K562 (cell line): ENCODE data around the gene SAPCD1. TPM values are rescaled to one million over a fixed set of nuclear protein-coding genes. Genes with fewer than 3 reads are reported as not detected.
A peak's percentile ranks its signal among the peaks of the same experiment; 100 is the strongest.

ENCODE experiments used
- CBFA2T2 ChIP-seq: fragments of 450-650 bp; conservative IDR thresholded peaks from 2 replicates; pipeline ENCODE4 v1.6.1; 2017; ENCODE audit warnings: mild to moderate bottlenecking
- CEBPB ChIP-seq: fragments of 450-650 bp; IDR thresholded peaks from 2 replicates; pipeline ENCODE4 v1.6.1; 2016; ENCODE audit warnings: missing genetic modification characterization, missing compliant biosample characterization
- CSDE1 ChIP-seq, 2 experiments: fragments of 450-650 bp; IDR thresholded peaks; 2 replicates each; pipeline ENCODE4 v1.6.1; 2016; ENCODE audit warnings: mild to moderate bottlenecking in 1 of 2
- DACH1 ChIP-seq: fragments of 450-650 bp; IDR thresholded peaks from 2 replicates; pipeline ENCODE4 v1.6.1; 2018; ENCODE audit not compliant: partially characterized antibody
- DMBX1 ChIP-seq: fragments of 250-450 bp; sonication (Bioruptor Pico); IDR thresholded peaks from 2 replicates; pipeline ENCODE4 v1.8.0; 2022; ENCODE audit warnings: inconsistent platforms, mild to moderate bottlenecking, moderate library complexity, borderline replicate concordance
- ESRRA ChIP-seq: fragments of 450-650 bp; IDR thresholded peaks from 2 replicates; pipeline ENCODE4 v1.6.1; 2014; ENCODE audit warnings: low read depth, mild to moderate bottlenecking, moderate library complexity, borderline replicate concordance
- KDM1A ChIP-seq, 2 experiments: fragments of 450-650 bp; IDR thresholded peaks; 2 replicates each; pipeline ENCODE4 v1.6.1; 2016; ENCODE audit warnings: mild to moderate bottlenecking in 2 of 2
- KLF1 ChIP-seq: fragments of 450-650 bp; IDR thresholded peaks from 2 replicates; pipeline ENCODE4 v1.6.1; 2016; ENCODE audit warnings: missing genetic modification characterization, missing compliant biosample characterization
- MAZ ChIP-seq, 2 experiments: fragments of 450-650 bp in 1 of 2; sonication (generic) in 1 of 2; formaldehyde crosslinking; IDR thresholded peaks in 1 of 2; conservative IDR thresholded peaks in 1 of 2; 2 replicates each; pipeline versions ENCODE4 v1.4.0 to v1.5.0; 2020; ENCODE audit warnings: mild to moderate bottlenecking in 1 of 2, missing genetic modification reagents in 1 of 2
- MCM2 ChIP-seq: fragments of 450-650 bp; IDR thresholded peaks from 2 replicates; pipeline ENCODE4 v1.6.1; 2017; ENCODE audit warnings: low read depth, mild to moderate bottlenecking
- MCM7 ChIP-seq, 2 experiments: fragments of 450-650 bp; IDR thresholded peaks; 2 replicates each; pipeline ENCODE4 v1.6.1; 2016 to 2018
- MEF2A ChIP-seq: IDR thresholded peaks from 2 replicates; pipeline ENCODE4 v1.6.1; 2011; ENCODE audit warnings: low read depth, mild to moderate bottlenecking, low read length, moderate library complexity; ENCODE audit not compliant: control insufficient read depth
- MNT ChIP-seq, 2 experiments: fragments of 450-650 bp; conservative IDR thresholded peaks; 2 replicates each; pipeline ENCODE4 v1.6.1; 2017; ENCODE audit warnings: mild to moderate bottlenecking in 2 of 2, moderate library complexity in 2 of 2
- NFE2 ChIP-seq: IDR thresholded peaks from 2 replicates; pipeline ENCODE4 v1.6.1; 2014; ENCODE audit warnings: antibody characterized with exemption, low read depth
- NFYB ChIP-seq: IDR thresholded peaks from 2 replicates; pipeline ENCODE4 v1.6.1; 2011; ENCODE audit warnings: mild to moderate bottlenecking, moderate library complexity; ENCODE audit not compliant: insufficient read length; ENCODE audit errors: extremely low read depth
- NR3C1 ChIP-seq: sonication (generic); formaldehyde crosslinking; IDR thresholded peaks from 2 replicates; pipeline ENCODE4 v1.8.1; 2022; ENCODE audit warnings: missing genetic modification reagents
- PML ChIP-seq: IDR thresholded peaks from 2 replicates; pipeline ENCODE4 v1.6.1; 2012; ENCODE audit warnings: low read length, inconsistent platforms
- RFX1 ChIP-seq: fragments of 450-650 bp; IDR thresholded peaks from 2 replicates; pipeline ENCODE4 v1.6.1; 2016; ENCODE audit warnings: mild to moderate bottlenecking, moderate library complexity
- SP2 ChIP-seq: IDR thresholded peaks from 2 replicates; pipeline ENCODE4 v1.6.1; 2011; ENCODE audit warnings: mild to moderate bottlenecking, low read depth, low read length, moderate library complexity; ENCODE audit not compliant: poor library complexity, severe bottlenecking; ENCODE audit errors: extremely low read depth
- ZNF146 ChIP-seq: IDR thresholded peaks from one replicate; pipeline ENCODE4 v1.6.1; 2018; ENCODE audit warnings: missing compliant biosample characterization; ENCODE audit not compliant: unreplicated experiment
- ZNF263 ChIP-seq: sonication (generic); formaldehyde crosslinking; IDR thresholded peaks from 2 replicates; pipeline ENCODE4 v1.8.0; 2022; ENCODE audit warnings: mild to moderate bottlenecking, missing genetic modification reagents, borderline replicate concordance
- ZNF274 ChIP-seq: IDR thresholded peaks from 2 replicates; pipeline ENCODE4 v1.6.1; 2011; ENCODE audit warnings: low read depth, mild to moderate bottlenecking, low read length, moderate library complexity, borderline replicate concordance
- polyA plus RNA-seq, 8 experiments: library from polyadenylated mRNA; depleted of rRNA in 4 of 8; stranded (reverse) in 5 of 8; unstranded in 3 of 8; fragments of >200 nt; fragmentation: Nextera tagmentation in 2 of 8; fragmentation: Illumina TruSeq in 1 of 8; extraction: Ambion mirVana in 2 of 8; extraction: Trizol in 1 of 8; gene quantifications; 2 replicates each; pipeline versions ENCODE4 v1.2.1 to v1.2.3, GENCODE V29; 2011 to 2014; ENCODE audit warnings: inconsistent platforms in 1 of 8, missing spikeins in 1 of 8
- total RNA-seq, 7 experiments: library from RNA; depleted of rRNA in 6 of 7; stranded (reverse); fragments of >200 nt in 6 of 7; fragmentation: Illumina TruSeq in 2 of 7; extraction: Trizol in 2 of 7; gene quantifications; 2 replicates each; pipeline versions ENCODE4 v1.2.1 to v1.2.3, GENCODE V29; 2011 to 2021; ENCODE audit warnings: low replicate concordance in 1 of 7

Gene SAPCD1
- total and polyA plus RNA-seq, 9 of the 15 experiments (the other 6 are each of a cell fraction or from before 2014, with no cell fraction given): 2.6 to 30.2 (median 7.4) TPM

GRCh38 chr6:31729515-31729978, 32.9 kb upstream of the SAPCD1 start (continued):
- TF ChIP-seq DACH1 (no peak), PML (peak; percentile 1), MCM7 (IDR thresholded peaks at IDR 0.05) (peak in 1 of 2 experiments; percentile 78; a peak in 1 of 4 replicates), ESRRA (no peak), MNT (conservative IDR thresholded peaks at IDR 0.05) (no peak), DMBX1 (CRISPR knock-in tag) (0 out of 2 replicates have a peak, but pooled peaks have one; percentile 10), NFYB (no peak), KLF1 (0 out of 2 replicates have a peak, but pooled peaks have one; percentile 46), MCM2 (no peak), ZNF263 (CRISPR knock-in tag) (no peak), ZNF146 (CRISPR knock-in tag) (no peak), MAZ (CRISPR knock-in tag; conservative IDR thresholded peaks at IDR 0.05 in 1 of 2, IDR thresholded peaks at IDR 0.05 in 1 of 2) (peak in 1 of 2 experiments; percentile 86; a peak in 3 of 4 replicates), ZNF274 (no peak), KDM1A (IDR thresholded peaks at IDR 0.05) (no peak), NFE2 (no peak), NR3C1 (no peak), CSDE1 (IDR thresholded peaks at IDR 0.05) (no peak), RFX1 (no peak), SP2 (peak; percentile 5), MEF2A (no peak), CBFA2T2 (no peak), CEBPB (tag) (no peak)
